ENCODE measurements around the gene NRARP.

The NRARP gene

DNA sequence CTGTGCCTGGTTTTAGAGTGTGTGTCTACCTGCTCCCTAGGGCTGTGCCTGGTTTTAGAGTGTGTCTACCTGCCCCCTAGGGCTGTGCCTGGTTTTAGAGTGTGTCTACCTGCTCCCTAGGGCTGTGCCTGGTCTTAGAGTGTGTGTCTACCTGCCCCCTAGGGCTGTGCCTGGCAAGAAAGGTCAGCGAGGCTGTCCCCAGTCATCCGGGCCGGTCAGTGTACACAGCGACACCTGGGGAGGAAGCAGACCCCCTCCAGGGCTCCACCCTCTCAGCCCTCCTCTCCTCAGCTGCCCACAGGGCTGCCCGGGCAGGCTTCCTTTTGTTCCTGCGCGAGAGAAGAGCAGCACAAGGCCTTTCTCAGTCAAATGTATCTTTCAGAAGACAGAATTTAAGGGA, 4.1 kb downstream of the NRARP start:
- DNase-seq = no peak

DNA sequence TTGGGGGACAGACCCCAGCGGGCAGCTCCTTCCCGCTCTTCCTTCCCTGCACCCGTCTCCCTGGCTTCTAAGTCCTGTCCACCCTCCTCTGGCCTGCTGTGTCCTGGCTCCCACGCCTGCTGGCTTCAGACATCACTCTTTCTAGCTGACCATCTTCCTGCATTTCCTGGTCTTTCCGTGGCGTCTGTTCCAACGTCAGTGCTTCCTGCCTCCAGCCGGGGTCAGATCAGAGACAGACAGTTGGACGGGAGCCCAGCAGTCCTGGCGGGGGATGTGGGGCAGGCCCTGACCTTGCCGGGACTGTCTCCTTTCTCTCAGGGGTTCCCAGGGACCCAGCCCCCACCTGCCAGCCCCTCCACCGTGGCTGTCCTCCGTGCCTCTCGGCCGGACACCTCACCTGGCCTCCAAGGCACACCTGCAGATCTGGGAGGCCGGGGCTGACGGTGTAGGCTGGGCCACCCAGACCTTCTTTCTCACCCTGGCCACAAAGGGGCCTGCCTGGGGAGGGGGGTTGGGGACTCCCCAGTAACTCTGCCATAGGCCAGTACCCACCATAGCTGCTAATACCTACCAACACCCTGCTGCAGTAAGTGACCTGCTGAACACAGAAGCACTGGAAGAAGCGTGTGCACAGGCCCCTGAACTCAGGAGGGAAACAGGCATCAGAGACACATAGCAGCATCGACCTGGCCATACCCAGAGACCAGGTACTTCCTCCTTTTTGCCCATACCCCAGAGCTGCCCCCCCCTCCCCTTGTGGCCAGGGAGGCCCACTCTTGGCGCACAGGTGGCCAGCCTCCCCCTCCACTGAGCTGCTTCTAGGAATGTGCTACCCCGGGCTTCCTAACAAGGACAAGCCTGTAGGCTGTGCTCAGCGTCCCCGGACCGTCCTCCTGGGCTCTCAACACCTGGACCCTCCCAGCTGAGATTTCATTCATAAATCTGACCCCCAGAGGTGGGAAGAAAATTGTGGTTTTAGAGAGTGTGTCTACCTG, 5.1 kb downstream of the NRARP start:
- no peak for DNase-seq

DNA sequence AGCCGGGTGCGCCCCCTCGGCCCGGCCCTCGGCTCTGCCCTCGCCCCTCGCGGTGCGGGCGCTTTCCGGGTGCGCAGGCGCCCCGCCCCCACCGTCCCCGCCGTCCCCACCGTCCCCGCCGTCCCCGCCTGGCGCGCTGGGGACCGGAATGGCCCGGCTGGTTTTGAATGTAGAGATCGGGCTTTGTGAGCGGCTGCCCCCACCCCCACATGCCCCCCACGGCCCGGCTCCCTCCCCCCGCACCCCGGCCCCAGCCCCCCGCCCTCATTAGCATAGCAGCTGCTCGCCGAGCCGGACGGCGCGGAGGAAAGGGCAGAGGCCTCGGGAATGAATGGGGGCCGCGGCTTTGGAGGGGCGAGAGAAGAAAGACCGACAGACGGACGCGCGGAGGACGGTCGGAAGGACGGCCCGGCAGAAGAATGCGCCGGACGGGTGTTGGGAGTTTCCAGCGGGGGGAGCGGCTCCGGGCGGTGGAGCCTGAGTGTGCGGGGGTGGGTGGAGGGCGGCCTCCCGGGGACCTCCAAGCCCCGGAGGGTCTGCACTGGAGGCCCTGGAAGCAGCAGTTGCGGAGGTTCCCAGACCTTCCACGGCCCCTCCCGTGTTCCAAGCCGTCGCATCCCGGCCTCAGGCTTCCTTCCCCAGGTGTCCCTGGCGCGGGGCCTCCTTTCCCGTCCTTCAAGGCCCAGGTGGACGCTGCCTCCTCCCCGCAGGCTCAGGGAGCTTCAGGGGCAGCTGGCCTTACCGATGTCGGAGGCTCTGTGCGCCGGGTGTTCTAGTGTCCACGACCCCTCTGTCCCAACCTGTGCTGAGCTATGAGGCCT, 6.0 kb downstream of the NRARP start:
- no peak for DNase-seq

DNA sequence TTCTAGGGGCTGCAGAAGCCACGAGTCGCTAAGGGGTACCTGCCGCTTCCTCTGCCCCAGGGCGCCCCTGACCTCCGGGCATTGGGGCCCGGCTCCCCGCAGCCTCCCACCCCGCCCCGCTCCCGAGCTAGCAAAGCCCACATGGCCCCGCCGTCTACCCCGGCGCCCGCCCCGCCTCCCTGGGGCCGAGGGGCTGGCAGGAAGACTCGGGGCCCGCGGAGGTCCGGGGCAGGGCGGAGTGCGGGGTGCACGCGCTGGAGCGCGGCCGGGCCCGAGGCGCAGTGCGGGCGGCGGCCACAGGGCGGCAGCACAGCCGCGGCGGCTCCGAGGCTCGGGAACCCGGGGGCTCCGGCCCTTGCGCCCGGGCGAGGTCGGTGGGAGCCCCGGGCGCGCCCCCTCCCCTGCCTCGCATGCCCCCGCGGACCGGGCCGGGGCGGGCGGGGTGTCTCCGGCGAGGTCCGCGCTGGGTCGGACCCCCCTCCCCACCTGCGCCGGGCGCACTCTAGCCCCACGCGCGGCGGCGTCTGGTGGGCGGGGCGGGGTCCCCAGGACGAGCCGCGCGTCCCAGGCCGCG, 6.7 kb downstream of the NRARP start:
- peak; percentile 76 for DNase-seq

DNA sequence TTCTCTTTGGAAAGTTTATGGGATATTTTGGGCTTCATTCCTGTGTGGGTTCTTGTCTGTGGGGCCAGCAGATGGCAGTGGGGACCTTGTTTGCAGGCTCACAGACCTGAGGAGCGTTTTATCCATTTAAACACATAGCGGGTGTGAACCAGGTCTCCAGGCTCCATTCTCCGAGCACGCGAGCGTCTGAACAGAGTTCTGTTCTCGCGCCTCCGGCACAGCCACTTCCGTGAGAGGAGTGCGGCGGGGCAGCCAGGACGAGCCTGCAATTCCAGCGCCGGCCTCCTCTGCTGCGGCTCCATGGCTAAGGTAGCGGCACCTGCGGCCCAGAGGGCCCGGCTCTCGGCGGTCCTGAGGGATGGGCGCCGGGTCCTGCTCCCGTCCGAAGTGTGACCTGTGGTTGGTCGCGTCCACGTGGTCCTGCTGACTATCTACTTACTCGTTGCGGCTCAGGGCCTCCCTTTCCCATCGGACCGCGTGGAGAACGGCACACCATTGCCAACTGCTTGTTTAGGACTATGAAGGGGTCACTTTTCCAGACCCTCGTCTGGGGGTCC, 7.3 kb downstream of the NRARP start:
- peak; percentile 76 for DNase-seq

DNA sequence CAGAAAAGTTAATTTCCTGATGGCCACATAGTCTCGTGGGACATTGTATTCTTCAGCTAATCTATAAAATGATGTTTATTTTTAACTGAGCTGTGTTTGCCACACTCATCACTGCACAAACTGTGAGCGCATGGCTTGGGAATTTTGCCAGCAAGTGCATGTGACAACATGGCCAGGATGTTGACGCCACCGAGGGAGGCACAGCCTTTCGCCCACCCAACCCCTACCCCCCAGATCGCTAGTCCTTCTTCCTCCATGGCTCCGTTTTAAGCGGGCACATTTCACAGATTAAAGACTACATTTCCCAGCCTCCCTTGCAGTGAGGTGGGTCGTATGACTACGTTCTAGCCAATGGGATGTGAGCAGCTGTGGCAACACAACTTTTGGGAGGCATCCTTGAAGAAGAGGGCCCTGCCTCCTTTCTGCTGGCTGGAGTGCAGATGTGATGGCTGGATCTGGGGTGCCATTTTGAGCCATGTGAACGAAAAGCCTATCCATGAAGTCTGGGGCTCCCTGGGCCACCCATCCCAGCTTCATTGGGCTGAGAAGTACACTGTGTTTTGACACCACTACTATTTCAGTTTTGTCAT, 7.9 kb downstream of the NRARP start:
- DNase-seq = peak; percentile 87

DNA sequence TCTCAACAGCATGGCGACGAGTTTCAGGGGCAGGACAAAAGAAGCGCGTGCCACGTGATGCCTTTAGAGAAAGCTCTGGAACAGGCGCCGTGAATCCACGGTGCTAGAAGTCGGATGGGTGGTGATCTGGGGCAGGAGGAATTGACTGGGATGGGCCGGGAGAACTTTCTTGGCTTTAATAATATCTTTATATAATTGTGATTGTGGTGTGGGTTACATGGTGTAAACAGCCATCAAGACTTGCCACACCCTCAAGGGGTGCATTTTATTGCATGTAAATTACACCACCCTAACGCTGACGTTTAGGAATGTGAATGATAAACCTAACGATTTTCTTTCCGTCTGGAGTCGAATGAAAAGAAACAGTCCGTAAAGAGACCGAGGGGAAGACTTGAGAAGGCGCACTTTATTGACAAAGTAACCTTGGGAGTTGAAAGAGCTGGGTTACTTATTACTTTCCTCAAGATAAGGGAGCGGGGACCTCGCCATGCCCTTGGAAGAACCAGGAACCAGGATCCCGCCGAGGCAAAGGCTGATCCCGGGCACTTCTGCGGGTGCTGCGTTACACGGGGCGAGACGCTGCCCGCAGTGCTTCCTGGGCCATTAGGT, 8.5 kb downstream of the NRARP start:
- no peak for DNase-seq

DNA sequence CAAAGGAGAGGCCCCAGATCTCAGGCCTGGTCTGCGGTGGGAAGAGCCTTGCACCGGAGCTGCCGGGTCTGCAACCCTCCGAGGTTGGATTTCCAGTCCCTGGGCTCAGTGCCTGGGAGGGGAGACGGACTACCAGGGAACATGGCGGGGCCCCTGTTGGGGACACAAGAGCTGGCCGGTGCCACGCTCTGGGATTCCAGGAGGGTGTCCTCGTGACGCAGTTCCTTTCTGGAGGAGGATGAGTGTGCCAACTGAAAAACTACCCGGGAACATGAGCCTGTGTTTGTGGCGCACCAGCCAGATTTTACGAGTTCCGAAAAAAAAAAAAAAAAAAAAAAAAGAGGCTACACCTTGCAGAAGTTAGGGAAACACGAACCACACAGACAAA, 9.0 kb downstream of the NRARP start:
- no peak for DNase-seq

DNA sequence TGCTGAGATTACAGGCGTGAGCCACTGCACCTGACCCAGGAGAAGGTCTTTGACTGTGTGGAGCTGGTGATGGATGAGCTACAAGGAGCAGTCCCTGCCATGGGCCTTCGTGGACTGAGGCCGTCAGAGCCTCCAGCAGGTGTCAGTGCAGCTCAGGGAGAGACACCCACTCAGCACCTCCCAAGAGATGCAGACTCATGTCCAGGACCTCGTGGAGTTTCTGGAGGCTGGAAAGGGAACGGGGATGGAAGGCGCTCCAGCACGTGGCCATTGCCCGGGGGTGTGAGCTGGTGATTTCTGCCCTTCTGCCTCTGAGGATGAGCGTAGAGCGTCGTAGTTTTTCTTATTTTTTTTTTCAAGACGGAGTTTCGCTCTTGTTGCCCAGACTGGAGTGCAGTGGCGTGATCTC, 15.1 kb downstream of the NRARP start:
- peak; percentile 81 for DNase-seq

DNA sequence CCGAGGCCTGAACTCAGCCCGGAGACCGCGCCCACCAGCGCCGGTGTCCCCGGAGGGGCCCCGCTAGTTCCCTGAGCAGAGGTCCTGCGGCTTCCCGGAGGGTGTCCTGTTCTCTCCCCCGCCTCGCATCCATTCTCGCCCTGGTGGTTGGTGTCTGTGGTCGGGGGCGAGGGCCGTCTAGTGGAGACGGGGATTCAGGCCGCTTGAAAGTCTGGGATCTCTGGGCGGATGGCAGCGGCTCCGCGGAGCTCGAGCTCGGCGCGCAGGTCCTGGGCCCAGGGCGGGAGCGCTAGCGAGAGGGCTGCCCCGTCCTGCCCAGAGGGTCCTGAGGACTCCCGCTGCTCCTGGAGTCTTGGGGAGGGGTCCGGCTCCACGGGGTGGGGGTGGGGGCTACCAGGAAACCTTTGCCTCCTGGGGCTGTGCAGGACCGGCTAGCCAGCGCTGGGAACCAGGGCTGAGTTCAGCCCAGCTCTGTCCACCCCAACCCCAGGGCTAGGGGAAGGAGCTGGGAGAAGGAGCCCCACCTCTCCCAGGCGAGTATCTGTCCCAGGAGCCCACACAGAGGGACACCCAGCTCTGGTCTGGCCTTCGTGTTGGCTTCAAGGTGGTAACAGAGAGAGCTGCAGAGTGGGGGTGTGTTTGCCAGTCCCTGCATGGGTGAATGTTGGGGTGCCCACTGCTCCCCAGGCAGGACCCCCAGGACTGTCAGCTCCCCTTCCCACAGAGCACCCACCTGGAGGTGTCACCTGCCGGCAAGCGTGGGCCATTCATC, 20.5 kb downstream of the NRARP start:
- no peak for DNase-seq

DNA sequence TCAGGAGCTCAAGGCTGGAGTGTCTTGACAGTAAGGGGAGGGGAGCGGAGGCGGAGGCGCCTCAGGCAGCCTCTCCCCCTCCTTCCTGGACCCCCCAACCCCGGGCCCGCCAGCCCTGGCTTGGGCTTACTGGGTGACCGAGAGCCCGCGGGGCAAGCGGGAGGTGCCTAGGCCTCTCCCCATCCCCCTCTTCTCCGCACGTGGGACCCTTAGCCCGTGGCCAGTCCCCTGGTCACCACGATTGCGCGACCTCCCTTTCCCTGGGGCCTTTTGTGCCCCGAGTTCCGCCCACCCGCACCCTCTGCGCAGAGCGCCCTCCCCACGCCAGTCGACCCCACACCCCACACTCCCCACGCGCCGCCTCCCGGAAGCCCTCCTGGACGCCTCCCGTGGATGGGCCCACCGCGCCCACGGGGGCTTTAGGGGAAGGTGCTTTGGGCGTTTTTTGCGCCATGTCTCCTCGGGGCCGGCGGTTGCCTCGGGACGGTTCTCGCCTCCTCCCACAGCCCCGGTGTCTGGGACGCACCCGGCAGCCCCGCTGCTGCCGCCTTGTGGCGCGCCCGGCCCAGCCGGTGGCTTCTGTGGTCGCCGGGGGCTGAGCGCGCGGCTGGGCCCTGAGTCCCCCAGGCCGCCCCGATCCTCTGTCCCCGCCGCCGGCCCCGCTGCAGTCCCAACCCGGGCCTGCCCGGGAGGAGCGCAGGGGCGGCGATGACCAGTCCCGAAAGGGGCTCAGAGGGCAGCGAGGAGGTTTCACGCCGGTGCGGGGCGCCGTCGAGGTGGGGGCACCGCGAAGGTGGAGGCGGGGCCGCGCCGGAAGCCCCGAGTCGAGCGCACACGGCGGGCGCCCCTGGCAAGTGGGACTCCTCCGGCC, 21.4 kb downstream of the NRARP start:
- peak; percentile 62 for DNase-seq

DNA sequence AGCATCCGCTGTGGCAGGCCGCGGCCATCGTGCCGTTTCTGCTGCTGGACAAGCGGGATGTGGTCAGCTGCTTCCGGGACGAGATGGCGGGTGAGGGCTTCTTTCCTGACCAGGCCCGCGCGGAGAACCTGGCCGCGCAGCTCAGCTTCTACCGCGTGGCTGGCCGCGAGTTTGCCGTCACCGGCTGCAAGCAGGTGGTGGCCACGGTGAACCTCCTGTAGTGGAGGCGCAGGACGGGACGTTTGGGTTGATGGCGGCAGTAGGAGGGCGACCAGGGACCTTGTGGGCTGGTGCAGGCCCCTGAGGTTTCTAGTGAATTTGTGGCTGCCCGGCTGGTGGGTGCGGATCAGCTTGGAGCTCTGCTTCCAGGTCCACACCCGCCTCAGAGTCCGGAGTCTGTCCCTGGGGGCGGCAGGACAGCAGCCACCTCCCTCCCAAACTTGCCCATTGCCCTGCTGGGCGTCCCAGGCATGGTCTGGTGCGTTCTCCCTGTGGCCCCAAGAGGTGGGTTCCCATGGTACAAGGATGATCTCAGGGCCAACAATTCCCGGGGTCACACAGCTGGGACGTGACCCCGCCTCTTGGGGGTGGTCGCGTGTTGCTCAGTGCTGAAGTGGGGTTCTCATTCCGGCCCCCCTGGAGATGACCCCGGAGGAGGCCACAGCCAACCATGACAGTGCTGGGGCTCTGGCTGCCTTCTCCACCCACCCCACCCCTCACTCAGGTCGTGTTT, 22.2 kb downstream of the NRARP start:
- no peak for DNase-seq

DNA sequence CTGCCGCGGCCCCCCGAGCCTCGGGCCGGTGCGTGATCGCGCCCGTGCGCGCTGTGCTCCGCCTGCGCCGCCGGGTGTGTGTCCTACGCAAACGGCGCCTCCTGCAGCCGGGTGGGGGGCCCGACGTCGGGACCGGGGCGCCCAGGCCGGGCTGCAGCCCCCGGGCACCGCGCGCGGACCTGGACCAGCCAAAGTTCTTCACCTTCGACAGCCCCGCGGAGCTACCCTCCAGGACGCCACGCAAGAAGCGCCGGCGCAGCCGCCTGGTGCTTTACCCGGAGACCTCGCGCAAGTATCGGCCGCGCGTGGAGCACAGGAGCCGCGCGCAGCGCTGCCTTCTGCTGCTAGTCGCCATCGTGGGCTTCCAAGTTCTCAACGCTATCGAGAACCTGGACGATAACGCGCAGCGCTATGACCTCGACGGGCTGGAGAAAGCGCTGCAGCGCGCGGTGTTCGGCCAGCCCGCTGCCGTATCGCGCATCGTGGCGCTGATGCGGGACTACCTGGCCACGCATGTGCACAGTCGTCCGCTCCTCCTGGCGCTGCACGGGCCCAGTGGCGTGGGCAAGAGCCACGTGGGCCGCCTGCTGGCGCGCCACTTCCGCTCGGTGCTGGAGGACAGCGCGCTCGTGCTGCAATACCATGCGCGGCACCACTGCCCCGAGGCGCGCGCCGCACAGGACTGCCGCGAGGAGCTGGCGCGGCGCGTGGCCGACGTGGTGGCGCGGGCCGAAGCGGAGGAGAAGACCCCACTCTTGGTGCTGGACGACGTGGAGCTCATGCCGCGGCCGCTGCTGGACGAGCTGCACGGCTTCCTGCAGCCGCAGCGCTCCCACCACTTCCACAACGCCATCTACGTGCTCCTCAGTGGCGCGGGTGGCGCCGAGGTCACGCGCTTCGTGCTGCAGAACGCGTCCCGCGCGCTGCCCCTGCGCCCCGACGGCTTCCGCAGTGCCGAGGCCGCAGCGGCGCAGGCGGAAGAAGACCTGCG, 23.1 kb downstream of the NRARP start:
- no peak for DNase-seq

DNA sequence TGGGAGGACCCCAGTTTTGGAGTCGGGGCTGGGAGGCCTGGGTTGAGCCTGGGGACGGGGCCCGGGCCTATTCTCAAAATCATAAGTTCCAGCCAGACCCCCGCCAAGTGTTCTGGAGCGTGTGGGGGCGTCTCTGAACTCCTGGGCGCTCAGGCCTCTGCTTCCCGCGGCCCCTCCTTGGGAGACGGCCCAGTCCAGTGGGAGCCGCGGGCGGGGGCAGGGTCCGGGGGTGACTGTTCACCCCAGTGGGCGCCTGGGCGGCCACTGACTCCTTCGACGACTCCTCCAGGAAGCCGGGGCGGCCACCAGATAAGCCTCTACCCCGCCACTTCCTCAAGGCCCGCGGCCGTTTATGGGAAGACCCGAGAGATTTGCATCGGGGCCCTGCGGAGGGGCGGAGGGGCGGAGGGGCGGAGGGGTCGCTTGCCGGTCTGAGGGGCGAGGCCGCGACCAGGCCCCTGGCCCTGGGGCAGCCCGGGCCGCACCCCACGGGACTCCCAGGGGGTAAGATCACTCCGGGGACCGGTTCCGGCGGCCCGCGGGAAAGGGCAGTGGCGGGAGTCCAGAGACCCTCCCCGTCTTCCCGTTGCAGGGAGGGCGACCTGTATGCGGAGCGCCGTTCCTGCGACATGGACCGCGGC, 23.9 kb downstream of the NRARP start:
- DNase-seq = peak; percentile 87

DNA sequence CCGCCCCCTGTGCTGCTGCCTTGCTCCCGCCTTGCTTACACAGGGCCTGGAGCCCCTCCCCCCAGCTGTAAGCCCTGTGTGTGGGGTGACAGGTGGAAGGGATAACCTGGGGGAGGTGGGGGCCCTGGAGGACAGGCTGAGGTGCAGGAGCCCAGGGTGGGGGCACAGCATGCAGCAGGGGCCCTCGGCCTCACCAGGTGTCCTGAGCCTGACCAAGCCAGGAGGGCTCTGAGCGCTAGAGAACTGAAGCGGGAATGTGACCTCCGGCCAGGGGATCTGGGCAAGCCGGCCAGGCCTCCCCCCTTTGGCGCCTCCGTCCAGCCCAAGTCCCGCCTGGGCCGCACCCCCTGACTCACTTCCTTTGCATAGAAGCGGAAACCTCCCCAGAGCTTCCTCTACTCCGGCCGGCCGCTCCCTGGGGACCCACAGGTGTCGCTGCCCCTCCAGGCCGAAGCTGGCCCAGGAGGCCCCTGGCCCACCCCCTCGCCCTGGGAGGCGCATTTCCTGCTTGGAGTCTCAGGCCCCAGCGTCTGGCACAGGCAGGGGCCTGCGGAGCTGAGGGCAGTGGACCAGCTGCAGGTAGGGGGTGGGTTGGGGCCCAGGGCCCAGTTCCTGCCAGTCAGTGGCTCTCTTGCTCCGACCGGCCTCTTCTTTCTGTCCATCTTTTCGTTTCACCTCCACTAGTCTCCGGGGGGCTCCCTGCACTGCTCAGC, 24.6 kb downstream of the NRARP start, which contains the start of gene TOR4A:
Gene TOR4A (plus strand): TSS at position 398 of the 713 bp plus-strand sequence. CDS start 964 bp downstream, outside the sequence.
- DNase-seq = peak; percentile 95

DNA sequence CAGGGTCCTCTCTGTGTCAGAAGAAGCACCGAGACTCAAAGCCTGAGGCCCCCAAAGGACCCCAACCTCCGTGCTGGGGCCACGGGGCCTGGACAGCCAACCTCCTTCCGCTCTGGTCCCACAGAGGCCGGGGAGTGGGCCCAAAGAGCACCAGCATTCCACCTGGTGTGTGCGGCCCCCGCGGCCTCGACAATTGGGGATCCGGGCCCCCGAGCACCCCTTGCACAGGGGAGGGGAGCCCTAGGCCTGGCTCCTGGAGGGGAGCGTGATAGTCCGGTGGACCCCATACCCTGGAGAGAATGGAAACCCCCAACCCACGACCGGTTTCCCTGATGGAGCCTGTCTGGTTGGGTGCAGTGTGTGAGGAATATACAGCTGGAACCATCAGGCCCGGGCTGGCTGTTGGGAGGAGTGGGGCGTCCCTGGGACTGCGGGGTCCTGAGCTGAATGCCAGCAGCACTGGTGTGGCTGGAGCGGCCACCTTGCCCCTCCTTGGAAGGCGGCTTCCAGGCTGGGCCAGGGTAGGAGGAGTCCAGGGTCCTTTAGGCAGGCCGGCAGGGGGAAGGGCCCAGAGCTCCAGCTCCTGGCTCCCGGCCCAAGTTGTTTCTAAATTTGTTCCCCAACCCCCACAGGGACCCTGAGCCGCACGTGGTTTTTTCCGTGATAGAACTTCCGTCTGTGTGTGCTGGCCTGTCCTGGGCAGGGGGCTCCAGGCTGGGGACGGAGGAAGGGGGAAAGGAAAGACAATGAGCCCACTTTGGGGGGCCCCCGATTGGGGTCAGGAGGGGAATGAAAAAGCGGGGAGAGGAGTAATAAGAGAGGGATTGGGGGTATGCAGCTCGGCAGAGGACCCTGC, 25.4 kb downstream of the NRARP start:
- DNase-seq = peak; percentile 93
